Hepatocyte (in vitro differentiated cells): Measurements from ENCODE around the gene MAP3K10.

Experiments
- CTCF ChIP-seq: fragments of 200-600 bp; sonication (generic); IDR thresholded peaks from 2 replicates; pipeline ENCODE4 v1.5.1; 2016; ENCODE audit warnings: antibody characterized with exemption, mild to moderate bottlenecking; ENCODE audit not compliant: poor library complexity
- EZH2phosphoT487 ChIP-seq: fragments of 200-600 bp; sonication (generic); IDR thresholded peaks from one replicate; pipeline ENCODE4 v1.6.1; 2018; ENCODE audit warnings: antibody characterized with exemption, mild to moderate bottlenecking, low read depth, moderate library complexity; ENCODE audit not compliant: unreplicated experiment, severe bottlenecking

GRCh38 chr19:40200341-40201099, 9.3 kb downstream of the MAP3K10 start:
- no peak for TF ChIP-seq CTCF
- TF ChIP-seq EZH2phosphoT487 = no peak
